Measurements from ENCODE around the gene SCT.

Gene SCT

DNA sequence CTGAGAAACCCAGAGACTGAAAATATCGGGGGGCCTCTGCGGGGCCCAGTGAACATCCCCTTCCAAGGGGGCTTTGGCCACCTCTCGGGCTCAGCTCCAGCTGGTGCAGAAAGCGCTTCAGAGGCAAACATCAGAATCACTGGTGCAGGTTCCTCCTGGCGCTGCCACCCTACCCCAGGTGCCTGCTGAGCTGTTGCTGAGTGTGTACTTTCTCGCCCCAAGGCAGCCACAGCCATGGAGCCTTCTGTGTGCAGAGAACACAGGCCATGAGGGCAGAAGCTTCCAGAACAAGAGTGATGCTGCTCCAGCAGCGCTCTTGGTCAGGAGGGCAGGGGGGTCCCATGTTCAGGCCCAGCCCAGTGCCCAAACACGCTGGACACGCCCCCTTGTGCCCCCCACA is 16.4 kb upstream of the SCT start:
- DNase-seq, result no peak

DNA sequence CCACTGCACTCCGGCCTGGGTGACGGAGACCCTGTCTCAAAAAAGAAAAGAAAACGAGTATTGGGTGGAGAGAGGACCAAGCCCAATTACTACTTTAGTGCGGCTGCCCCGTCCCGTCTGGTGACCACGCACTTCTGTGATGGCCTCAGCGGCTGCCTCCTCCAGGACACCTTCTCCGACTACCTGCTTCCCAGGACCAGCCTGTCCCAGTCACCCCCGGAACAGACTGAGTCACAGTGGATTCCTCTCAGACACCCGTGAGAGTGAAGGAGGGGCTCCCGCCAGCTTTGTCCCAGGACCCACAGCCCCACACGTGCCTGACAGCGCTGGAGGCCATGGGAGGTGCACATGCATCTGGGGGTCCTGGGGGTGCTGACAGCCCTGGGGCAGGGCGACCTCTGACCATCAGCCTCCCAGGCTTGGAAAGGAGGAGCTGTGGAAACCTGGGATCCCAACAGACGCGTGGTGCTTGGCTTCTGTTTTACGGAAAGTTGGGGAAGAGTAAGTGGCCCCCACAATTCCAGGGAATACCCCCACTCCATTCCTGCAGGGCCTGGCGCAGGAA is 14.9 kb upstream of the SCT start:
- DNase-seq, result no peak

DNA sequence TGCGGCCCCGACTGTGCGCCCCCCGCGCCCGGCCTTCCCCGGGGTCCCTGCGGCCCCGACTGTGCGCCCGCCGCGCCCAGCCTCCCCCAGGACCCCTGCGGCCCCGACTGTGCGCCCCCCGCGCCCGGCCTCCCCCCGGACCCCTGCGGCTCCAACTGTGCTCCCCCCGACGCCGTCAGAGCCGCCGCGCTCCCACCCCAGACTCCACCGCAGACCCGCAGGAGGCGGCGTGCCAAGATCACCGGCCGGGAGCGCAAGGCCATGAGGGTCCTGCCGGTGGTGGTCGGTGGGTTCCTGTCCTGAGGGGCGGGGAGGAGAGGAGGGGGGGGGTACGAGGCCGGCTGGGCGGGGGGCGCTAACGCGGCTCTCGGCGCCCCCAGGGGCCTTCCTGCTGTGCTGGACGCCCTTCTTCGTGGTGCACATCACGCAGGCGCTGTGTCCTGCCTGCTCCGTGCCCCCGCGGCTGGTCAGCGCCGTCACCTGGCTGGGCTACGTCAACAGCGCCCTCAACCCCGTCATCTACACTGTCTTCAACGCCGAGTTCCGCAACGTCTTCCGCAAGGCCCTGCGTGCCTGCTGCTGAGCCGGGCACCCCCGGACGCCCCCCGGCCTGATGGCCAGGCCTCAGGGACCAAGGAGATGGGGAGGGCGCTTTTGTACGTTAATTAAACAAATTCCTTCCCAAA is 13.2 kb upstream of the SCT start:
- no peak for DNase-seq

DNA sequence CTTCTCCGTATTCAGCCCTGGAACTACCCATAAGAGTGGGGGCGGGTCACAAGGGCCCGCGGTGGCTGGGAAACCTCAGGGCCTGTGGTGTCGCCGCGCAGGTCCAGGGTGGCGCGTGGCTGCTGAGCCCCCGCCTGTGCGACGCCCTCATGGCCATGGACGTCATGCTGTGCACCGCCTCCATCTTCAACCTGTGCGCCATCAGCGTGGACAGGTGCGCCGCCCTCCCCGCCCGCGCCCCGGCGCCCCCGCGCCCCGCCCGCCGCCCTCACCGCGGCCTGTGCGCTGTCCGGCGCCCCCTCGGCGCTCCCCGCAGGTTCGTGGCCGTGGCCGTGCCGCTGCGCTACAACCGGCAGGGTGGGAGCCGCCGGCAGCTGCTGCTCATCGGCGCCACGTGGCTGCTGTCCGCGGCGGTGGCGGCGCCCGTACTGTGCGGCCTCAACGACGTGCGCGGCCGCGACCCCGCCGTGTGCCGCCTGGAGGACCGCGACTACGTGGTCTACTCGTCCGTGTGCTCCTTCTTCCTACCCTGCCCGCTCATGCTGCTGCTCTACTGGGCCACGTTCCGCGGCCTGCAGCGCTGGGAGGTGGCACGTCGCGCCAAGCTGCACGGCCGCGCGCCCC is 12.5 kb upstream of the SCT start:
- DNase-seq, result no peak

DNA sequence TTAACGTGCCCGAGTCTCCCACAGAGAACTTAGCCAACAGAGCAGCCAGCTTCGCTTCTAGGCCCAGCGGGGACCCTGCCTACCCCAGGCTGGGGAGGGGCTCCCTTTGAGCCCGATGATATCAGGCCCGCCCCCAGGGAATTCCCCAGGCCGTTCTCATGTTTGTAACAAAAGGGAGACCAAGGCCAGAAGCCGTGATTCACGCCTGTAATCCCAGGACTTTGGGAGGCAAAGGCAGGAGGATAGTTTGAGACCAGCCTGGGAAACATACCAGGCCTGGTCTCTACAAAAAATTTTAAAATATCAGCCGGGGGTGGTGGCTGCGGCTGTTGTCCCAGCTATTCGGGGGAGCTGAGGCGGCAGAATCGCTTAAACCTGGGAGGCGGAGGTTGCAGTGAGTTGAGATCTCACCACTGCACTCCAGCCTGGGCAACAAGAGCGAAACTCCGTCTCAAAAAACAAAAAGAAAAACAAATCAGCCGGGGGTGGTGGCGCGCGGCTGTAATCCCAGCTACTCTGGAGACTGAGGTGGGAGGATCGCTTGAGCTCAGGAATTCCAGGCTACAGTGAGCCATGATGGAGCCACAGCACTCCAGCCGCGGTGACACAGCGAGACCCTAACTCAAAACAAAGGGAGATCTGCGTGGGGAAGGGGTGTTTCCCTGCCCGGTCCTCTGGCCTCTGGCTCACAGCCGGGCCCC is 11.8 kb upstream of the SCT start:
- no peak for DNase-seq

DNA sequence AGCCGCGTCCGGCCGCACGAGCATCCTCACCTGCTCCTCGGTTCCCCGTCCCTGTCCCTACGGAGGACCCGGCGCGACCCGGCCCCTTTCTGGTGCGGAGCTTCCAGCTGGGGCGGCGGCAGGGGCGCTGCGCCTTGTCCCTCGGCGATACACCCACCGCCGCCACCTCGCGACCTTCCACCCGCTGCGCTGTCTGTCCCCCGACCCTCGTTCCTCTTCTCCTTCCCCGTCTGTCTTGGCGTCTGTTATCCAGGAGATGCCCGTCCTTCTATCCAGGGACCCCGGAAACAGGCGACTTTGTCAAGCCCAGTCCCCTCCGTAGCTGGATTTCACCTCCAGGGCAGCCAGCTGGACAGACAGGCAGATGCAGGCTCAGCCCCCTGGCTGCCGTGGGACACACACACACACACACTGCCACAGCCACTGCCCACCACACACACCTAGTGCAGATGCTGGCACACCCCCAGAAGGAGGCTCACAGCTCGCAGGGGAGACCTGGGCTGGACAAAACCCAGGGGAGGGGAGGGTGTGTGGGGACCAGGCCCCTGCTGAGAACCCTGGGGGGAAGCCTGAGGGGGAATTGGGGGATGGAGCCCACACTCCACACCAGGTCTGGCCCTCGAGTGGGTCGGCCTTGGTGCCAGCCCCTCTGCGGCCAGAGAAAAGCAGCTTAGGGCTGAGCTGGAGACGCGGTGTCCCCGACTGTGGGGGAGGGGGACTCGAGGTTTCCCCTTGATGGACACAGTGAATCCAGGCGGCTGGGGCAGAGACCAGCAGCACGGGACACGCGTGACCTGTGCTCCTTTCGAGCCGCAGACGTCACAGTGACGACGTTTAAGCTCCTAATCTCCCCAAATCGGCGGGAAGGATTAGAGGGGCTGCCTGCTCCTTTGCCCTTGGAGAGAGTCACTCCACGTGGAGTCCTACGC is 10.9 kb upstream of the SCT start:
- DNase-seq, result no peak

DNA sequence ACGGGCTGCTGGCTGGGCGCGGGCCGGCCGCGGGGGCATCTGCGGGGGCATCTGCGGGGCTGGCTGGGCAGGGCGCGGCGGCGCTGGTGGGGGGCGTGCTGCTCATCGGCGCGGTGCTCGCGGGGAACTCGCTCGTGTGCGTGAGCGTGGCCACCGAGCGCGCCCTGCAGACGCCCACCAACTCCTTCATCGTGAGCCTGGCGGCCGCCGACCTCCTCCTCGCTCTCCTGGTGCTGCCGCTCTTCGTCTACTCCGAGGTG is 10.3 kb upstream of the SCT start:
- no peak for DNase-seq

DNA sequence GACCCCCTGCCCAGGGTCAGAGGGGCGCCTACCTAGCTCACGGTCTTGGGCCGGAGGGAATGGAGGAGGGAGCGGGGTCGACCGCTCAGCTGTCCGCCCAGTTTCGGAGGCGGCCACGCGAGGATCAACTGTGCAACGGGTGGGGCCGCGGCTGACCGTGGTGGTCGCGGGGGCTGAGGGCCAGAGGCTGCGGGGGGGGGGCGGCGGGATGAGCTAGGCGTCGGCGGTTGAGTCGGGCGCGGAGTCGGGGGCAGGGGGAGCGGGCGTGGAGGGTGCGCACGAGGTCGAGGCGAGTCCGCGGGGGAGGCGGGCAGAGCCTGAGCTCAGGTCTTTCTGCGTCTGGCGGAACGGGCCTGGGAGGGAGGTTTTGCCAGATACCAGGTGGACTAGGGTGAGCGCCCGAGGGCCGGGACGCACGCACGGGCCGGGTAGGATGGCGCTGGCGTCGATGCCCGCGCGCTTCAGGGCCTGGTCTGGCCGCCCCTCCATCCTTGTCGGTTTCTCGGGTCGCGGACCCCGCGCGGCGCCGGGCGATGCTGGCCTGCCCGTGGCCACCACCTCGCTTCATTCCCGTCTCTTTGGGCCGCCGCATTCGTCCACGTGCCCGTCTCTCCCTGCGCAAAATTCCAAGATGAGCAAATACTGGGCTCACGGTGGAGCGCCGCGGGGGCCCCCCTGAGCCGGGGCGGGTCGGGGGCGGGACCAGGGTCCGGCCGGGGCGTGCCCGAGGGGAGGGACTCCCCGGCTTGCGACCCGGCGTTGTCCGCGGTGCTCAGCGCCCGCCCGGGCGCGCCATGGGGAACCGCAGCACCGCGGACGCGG is 9.7 kb upstream of the SCT start, which contains the start of gene DRD4:
Gene DRD4 (plus strand): TSS at position 759 of the 822 bp plus-strand sequence. CDS start 36 bp downstream, at position 795.
- no peak for DNase-seq

DNA sequence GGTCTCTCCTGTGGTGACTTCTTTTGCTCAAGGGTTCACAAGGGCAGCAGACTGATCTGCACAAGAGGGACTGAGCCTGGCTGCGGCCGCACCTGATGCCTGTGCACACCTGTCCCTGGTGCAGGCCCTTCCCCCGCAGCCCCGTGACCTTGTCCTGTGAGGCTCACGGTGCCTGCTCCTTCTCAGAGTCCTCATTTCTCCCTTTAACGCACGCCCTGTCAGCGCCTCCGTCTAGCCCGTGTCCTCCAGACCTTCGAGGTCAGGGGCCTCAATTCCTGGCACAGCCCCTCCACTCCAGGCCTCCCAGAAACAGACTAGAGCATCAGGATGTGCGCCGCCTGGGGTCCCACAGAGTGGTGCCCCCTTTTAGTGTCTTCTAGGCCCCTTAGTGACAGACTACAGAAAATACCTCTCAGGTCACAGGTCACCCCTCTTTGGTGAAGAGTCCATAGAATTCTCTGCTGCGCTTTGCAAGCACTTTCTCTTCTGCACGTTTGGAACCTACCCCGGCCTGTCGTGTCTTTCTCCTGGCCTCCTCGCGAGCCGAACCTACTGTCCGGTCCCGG is 9.0 kb upstream of the SCT start:
- DNase-seq, result no peak

DNA sequence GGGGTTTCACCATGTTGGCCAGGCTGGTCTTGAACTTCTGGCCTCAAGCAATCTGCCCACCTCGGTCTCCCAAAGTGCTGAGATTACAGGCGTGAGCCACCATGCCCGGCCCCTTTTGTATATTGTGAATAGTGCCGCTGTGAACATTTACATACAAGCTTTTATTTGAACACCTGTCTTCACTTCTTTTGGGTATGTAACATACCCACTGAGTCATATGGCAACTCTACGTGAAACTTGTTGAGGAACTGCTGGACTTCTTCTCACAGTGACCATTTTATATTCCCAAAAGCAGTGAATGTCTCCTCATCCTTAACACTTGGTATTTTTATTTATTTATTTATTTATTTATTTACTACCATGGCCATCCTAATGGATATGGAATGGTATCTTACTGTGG is 3.9 kb upstream of the SCT start:
- DNase-seq, result no peak

DNA sequence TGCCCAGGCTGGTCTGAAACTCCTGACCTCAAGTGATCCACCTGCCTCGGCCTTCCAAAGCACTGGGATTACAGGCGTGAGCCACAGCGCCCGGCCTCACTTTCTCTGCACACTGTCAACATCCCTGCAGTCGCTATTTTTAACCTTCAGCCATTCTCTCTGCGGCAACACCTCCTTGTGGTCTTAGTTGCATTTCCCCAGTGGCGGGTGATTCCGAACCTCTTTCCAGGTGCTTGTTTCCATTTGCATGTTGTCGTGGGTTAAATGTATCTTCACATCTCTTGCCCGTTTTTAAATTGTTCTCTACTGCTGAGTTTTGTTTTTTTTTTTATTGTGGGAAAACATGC is 2.2 kb upstream of the SCT start:
- no peak for DNase-seq

DNA sequence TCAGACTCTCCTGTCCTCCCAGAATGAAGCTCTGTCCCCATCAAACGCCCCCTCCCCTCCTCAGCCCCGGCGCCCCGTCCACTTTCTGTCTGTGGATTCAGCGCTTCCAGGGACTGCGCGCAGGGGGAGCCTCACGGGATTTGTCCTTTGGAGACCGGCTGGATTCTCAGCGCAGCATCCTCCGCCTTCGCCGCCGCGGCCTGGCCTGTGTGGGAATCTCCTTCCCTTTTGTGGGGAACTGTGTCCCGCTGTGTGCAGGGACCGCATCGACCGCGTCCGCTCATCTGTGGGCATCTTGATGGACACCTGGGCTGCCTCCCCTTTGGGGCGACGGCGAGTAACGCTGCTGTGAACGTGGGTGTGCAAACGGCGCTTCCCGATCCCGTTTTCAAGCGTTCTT is 1.1 kb upstream of the SCT start:
- DNase-seq, result no peak

DNA sequence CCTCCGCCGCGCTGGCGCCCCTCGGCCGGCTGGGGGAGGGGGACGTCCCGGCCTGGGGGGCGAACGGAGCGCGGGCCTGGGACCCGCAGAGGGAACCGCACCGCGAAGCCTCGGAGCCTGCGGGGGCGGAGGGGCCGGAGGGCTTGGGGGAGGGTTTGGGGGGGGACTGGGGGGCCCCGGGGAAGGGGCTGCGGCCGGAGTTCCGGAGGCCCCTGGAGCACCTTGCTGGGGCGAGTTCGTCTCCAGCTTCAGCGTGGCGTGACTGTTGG is 261 bp upstream of the SCT start:
- no peak for DNase-seq

DNA sequence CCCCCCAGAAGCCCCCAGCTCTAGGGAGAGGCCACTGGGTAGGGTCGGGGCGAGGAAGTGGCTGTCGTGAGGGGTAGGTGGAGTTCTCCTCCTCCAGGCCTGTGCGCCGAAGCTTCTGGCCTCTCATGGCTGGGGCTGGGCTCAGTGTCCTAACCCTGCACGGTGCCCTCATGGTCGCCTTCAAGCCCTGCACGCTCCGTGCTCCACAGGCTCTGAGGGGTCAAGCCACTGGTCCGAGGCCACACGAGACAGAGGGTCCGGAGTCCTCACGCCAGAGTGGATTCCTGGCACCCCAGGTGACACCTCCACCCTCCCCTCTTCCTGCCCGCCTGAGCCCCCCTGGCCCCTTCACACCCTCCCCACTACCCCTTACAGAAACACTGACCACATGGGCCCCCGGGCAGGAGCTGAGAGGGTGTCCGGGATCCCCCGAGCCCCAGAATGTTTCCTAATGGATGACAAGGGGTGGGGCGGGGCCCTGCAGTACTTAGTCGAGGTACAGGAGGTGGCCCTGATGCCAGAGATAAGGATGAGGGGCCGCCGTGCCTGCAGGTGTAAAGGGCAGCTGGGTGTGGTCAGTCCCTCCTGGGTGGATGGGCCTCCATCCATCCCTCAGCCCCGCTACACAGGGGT is 1.2 kb downstream of the SCT start:
- DNase-seq, result no peak

DNA sequence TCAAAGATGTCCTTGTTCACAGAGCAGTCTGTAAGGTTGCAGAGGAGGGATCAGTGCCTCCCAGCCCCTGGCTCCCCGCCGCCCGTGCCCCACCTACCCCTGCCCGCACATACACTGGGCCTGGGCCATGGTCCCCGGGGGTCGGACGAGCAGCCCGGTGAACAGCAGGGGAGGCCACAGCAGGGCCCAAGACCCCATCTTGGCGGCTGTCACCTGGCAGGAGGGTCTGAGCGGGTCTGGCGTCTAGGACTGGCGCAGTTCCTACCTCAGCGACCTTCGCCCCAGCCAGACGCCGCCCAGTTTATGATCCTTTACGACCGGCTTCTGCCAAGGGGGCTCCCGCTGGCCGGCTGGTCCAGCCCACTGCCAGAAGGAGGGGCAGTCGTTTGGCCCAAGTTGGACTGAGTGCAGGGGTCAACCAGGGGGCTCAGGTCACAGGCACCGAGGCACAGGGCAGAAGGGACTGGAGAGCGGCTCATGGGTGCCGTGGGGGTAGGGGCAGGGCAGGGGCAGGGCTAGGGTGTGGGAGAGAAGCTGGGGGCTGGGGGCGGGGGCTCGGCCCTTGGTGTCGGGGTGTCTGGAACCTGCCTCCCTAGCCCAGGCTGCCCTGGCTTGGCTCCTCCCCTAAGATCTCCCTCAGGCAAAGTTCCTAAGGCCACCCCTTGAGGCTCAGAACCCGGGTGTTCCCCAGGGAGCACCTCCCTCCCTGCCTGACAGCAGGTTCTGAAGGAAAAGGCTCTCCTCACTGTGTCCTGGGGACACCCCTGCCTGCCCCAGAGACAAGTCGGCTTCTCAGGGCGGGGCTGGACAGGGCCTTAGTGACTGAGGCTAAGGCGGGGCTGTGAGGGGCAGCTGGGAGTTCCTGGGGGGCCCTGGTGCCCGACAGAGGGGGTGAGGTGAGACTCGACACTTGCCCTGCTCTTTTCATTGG is 2.0 kb downstream of the SCT start, which contains the start of gene CDHR5:
Gene CDHR5 (minus strand): TSS at position 251 of the 931 bp plus-strand sequence. CDS start 53 bp downstream, at position 198.
- no peak for DNase-seq

DNA sequence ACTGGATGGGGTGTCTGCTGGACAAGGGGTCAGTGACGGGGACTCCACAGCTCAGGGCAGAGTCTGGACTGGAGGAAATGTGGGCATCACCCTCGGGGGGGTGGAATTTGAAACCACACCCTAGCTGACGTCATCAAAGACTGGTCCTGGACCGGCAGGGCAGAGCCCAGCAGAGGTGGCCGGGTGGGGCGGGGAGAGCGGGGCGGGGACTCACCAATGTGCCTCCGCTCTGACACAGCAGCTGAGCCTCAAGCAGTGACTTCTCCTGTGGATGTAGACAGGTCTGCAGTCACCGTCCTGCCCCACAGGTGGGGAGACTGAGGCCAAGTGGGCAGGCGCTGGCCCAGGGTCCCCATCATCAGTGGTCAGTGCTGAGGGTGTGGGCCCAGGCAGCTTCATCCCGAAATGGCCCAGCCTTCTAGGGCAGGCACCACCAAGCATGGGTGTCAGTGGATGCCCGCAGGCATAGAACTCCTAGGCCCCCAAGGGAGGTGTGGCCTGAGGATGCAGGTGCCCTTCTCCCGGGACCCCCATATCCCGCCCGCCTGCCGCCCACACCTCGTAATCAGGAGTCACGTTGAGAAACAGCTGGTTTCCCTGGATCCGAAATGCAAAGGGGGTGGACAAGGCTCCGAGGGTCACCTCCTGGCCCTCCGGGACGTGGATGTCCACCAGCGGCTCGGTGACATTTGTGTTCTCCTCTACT is 2.8 kb downstream of the SCT start:
- no peak for DNase-seq

DNA sequence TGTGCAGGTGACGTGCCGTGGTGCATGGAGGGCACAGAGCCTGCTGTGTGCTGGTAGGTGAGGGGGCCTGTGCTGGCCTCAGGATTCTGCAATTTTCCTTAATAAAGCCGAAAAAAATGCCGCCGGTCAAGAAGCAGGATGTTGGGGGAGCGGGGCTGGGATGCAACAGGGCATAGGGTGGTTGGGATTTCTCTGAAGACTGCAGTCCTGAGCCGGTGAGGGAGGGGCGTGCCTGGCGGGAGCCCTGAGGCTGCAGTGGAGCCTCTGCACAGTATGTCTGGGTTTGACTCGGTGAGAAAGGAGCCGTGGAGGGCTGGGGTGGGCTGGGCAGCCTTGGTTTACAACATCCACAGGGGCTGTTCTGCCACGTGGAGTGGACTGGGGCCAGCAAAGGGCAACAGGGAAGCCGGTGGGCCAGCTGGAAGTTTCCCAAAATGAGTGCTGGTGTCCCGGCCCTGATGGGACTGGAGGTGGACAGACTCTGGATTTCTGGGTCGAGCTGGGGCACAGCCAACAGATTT is 3.6 kb downstream of the SCT start:
- no peak for DNase-seq

DNA sequence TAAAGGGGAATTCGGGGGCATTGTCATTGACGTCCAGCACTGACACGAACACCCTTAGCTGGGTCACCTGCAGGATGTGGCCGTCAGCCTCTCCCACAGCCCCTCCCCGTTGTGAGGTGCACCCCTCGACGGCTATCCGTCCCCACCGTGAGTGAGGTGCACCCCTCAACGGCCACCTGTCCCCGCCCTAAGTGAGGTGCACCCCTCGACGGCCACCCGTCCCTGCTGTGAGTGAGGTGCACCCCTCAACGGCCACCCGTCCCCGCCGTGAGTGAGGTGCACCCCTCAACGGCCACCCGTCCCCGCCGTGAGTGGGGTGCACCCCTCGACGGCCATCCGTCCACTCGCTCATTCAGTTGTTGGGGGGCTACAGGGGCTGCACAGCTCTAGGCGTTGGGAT is 5.1 kb downstream of the SCT start:
- DNase-seq, result no peak

All from activated CD4-positive, alpha-beta T cell treated with anti-CD3 and anti-CD28 coated beads, Interleukin-2, amount 50 U/mL, for 4 hours (primary cell).